Stimulated activated CD4-positive, alpha-beta T cell treated with anti-CD3 and anti-CD28 coated beads, Interleukin-1b, Interleukin-23, amount 100 ng/mL, for 24 hours (primary cell): ENCODE data around the gene PDE3A.

Experiments
- DNase-seq, 4 experiments: peaks; one replicate each; pipeline ENCODE4 v3.0.0-alpha.2; 2020; ENCODE audit warnings: low read depth in 4 of 4, low spot score in 1 of 4

Gene PDE3A

GRCh38 chr12:20453756-20454310 is 85.5 kb downstream of the PDE3A start:
- DNase-seq, result no peak

GRCh38 chr12:20455001-20455706 is 86.8 kb downstream of the PDE3A start:
- DNase-seq, result no peak

GRCh38 chr12:20457582-20457981 is 89.2 kb downstream of the PDE3A start:
- no peak for DNase-seq

- DNase-seq, result no peak
Observed at GRCh38 chr12:20458011-20458410, 89.7 kb downstream of the PDE3A start.

GRCh38 chr12:20459920-20460319 is 91.6 kb downstream of the PDE3A start:
- no peak for DNase-seq

- no peak for DNase-seq
Observed at GRCh38 chr12:20460956-20461355, 92.6 kb downstream of the PDE3A start.

GRCh38 chr12:20463913-20464524 is 95.7 kb downstream of the PDE3A start:
- no peak for DNase-seq

- no peak for DNase-seq
Observed at GRCh38 chr12:20469300-20469699, 101.0 kb downstream of the PDE3A start.

GRCh38 chr12:20469756-20470155 is 101.4 kb downstream of the PDE3A start:
- no peak for DNase-seq

GRCh38 chr12:20472102-20472782 is 103.9 kb downstream of the PDE3A start:
- no peak for DNase-seq

GRCh38 chr12:20473133-20473532 is 104.8 kb downstream of the PDE3A start:
- DNase-seq, result no peak

- DNase-seq, result no peak
Observed at GRCh38 chr12:20474016-20474415, 105.7 kb downstream of the PDE3A start.

- no peak for DNase-seq
Observed at GRCh38 chr12:20474443-20474842, 106.1 kb downstream of the PDE3A start.

GRCh38 chr12:20475542-20475941 is 107.2 kb downstream of the PDE3A start:
- no peak for DNase-seq

- no peak for DNase-seq
Observed at GRCh38 chr12:20476551-20476950, 108.2 kb downstream of the PDE3A start.

- DNase-seq, result no peak
Observed at GRCh38 chr12:20477255-20477654, 108.9 kb downstream of the PDE3A start.

- no peak for DNase-seq
Observed at GRCh38 chr12:20477672-20478071, 109.3 kb downstream of the PDE3A start.

- no peak for DNase-seq
Observed at GRCh38 chr12:20482491-20483054, 114.2 kb downstream of the PDE3A start.

GRCh38 chr12:20483776-20484175 is 115.4 kb downstream of the PDE3A start:
- no peak for DNase-seq

GRCh38 chr12:20486233-20486632 is 117.9 kb downstream of the PDE3A start:
- no peak for DNase-seq

GRCh38 chr12:20487519-20487918 is 119.2 kb downstream of the PDE3A start:
- no peak for DNase-seq

GRCh38 chr12:20489645-20490044 is 121.3 kb downstream of the PDE3A start:
- DNase-seq, result no peak
